SK-N-SH (cell line): ENCODE data around the gene XRCC5. TPM values are rescaled to one million over a fixed set of nuclear protein-coding genes. Genes with fewer than 3 reads are reported as not detected.

Experiments used
- CTCF ChIA-PET: fragments of 300-600, 350-600 bp; formaldehyde crosslinking; extraction: SDS; loops from one replicate; lab custom pipeline; 2021; lab: Yijun Ruan, JAX
- POLR2A ChIA-PET: fragments of 350-600 bp; sonication (Branson Sonifier 250); formaldehyde crosslinking; extraction: SDS; loops from one replicate; lab custom pipeline; 2020; ENCODE audit warnings: antibody characterized with exemption, inconsistent platforms; lab: Yijun Ruan, JAX
- DNase-seq: peaks from one replicate; pipeline ENCODE4 v3.0.0; 2012
- H2AFZ ChIP-seq: fragments of 200-600 bp; sonication (generic); 2 replicates; pipeline ENCODE4 v1.8.1; 2016; ENCODE audit warnings: antibody characterized with exemption, mild to moderate bottlenecking, low read depth
- H3F3A ChIP-seq: fragments of 200-600 bp; sonication (generic); replicated peaks from 2 replicates; pipeline ENCODE3; 2016; ENCODE audit warnings: antibody characterized with exemption, mild to moderate bottlenecking; ENCODE audit not compliant: insufficient read depth
- H3K27ac ChIP-seq, 2 experiments: fragments of 200-500 bp in 1 of 2; fragments of 200-600 bp in 1 of 2; sonication (Bioruptor generic) in 1 of 2; sonication (generic), shearing (Covaris generic) in 1 of 2; 2 replicates each; pipeline versions ENCODE4 v1.5.1 to v1.6.1; 2014 to 2016; ENCODE audit warnings: low read depth in 2 of 2, inconsistent platforms in 1 of 2, low read length in 1 of 2, mild to moderate bottlenecking in 1 of 2, mixed read lengths in 1 of 2
- H3K27me3 ChIP-seq: fragments of 200-600 bp; sonication (generic), shearing (Covaris generic); 2 replicates; pipeline ENCODE4 v1.6.1; 2016; ENCODE audit warnings: mixed run types; ENCODE audit not compliant: insufficient read depth
- H3K36me3 ChIP-seq, 2 experiments: fragments of 200-500 bp in 1 of 2; fragments of 200-600 bp in 1 of 2; sonication (Bioruptor generic) in 1 of 2; sonication (generic) in 1 of 2; replicated peaks in 1 of 2; 2 replicates each; pipeline versions ENCODE3 to v1.5.1; 2014 to 2016; ENCODE audit warnings: low read length in 1 of 2, mild to moderate bottlenecking in 1 of 2; ENCODE audit not compliant: insufficient read depth in 2 of 2, control insufficient read depth in 1 of 2
- H3K4me1 ChIP-seq, 2 experiments: fragments of 200-500 bp in 1 of 2; fragments of 200-600 bp in 1 of 2; sonication (Bioruptor generic) in 1 of 2; sonication (generic), shearing (Covaris generic) in 1 of 2; 2 replicates each; pipeline versions ENCODE4 v1.5.1 to v1.6.1; 2014 to 2016; ENCODE audit warnings: low read depth in 1 of 2, low read length in 1 of 2, mixed run types in 1 of 2; ENCODE audit not compliant: insufficient read depth in 2 of 2, control insufficient read depth in 1 of 2
- H3K4me2 ChIP-seq: fragments of 200-600 bp; sonication (generic), shearing (Covaris generic); 2 replicates; pipeline ENCODE4 v1.6.1; 2017; ENCODE audit warnings: mixed run types
- H3K4me3 ChIP-seq, 2 experiments: fragments of 200-500 bp in 1 of 2; fragments of 200-600 bp in 1 of 2; sonication (Bioruptor generic) in 1 of 2; sonication (generic), shearing (Covaris generic) in 1 of 2; 2 replicates each; pipeline versions ENCODE4 v1.5.1 to v1.8.1; 2014 to 2016; ENCODE audit warnings: low read depth in 2 of 2, inconsistent platforms in 1 of 2, low read length in 1 of 2, mild to moderate bottlenecking in 1 of 2, mixed read lengths in 1 of 2, moderate library complexity in 1 of 2
- H3K79me2 ChIP-seq: fragments of 200-600 bp; sonication (generic); 2 replicates; pipeline ENCODE4 v1.8.1; 2017; ENCODE audit warnings: mild to moderate bottlenecking; ENCODE audit not compliant: insufficient read depth
- H3K9ac ChIP-seq: fragments of 200-600 bp; sonication (generic); 2 replicates; pipeline ENCODE4 v1.6.1; 2017; ENCODE audit warnings: mixed run types
- H3K9me2 ChIP-seq: fragments of 200-600 bp; sonication (generic); 2 replicates; pipeline ENCODE4 v1.6.1; 2017; ENCODE audit warnings: mixed run types
- H3K9me3 ChIP-seq: fragments of 200-600 bp; sonication (generic); 2 replicates; pipeline ENCODE4 v1.6.1; 2017; ENCODE audit warnings: mixed run types, mild to moderate bottlenecking, moderate library complexity
- H4K20me1 ChIP-seq: fragments of 200-600 bp; sonication (generic); 2 replicates; pipeline ENCODE4 v1.6.1; 2017; ENCODE audit warnings: mild to moderate bottlenecking, mixed run types; ENCODE audit not compliant: insufficient read depth
- CHD2 ChIP-seq: fragments of 150-350 bp; IDR thresholded peaks from 2 replicates; pipeline ENCODE4 v1.6.1; 2018; ENCODE audit warnings: low read length; ENCODE audit not compliant: partially characterized antibody
- CTCF ChIP-seq: fragments of 200-600 bp; sonication (generic); IDR thresholded peaks from 2 replicates; pipeline ENCODE4 v1.6.1; 2017; ENCODE audit warnings: antibody characterized with exemption, mild to moderate bottlenecking, moderate library complexity
- EP300 ChIP-seq, 2 experiments: IDR thresholded peaks; 2 replicates each; pipeline versions ENCODE4 v1.4.0 to v1.6.1; 2012; ENCODE audit warnings: borderline replicate concordance in 1 of 2, low read depth in 1 of 2, low read length in 1 of 2
- FOSL2 ChIP-seq: IDR thresholded peaks from 2 replicates; pipeline ENCODE4 v1.4.0; 2012; ENCODE audit warnings: low read depth, mild to moderate bottlenecking, moderate library complexity, borderline replicate concordance
- FOXJ3 ChIP-seq: sonication (generic); formaldehyde crosslinking; IDR thresholded peaks from 2 replicates; pipeline ENCODE4 v1.5.1; 2020; ENCODE audit warnings: mild to moderate bottlenecking, missing genetic modification reagents
- NFIC ChIP-seq: IDR thresholded peaks from 2 replicates; pipeline ENCODE4 v1.4.0; 2012; ENCODE audit warnings: borderline replicate concordance
- RAD21 ChIP-seq: IDR thresholded peaks from 2 replicates; pipeline ENCODE4 v1.6.1; 2012; ENCODE audit warnings: mild to moderate bottlenecking, low read length
- RCOR1 ChIP-seq: fragments of 150-350 bp; IDR thresholded peaks from 2 replicates; pipeline ENCODE4 v1.6.1; 2017; ENCODE audit warnings: antibody characterized with exemption, low read length
- WGBS: methylation state at CpG from one replicate; pipeline ENCODE4 v1.1.6; 2017; ENCODE audit warnings: low lambda C conversion rate; 5-methylcytosine and 5-hydroxymethylcytosine counted together
- polyA plus RNA-seq, 3 experiments: library from polyadenylated mRNA; depleted of rRNA; stranded (reverse); fragments of >200 nt; gene quantifications; 2 replicates each; pipeline ENCODE4 v1.2.3, GENCODE V29; 2012
- TF ChIP-seq, protein P1 (sequence below): fragments of 150-350 bp; IDR thresholded peaks from 2 replicates; pipeline ENCODE4 v1.6.1; 2017; ENCODE audit warnings: antibody characterized with exemption, low read length, low read depth, borderline replicate concordance
- TF ChIP-seq, protein P2 (sequence below): IDR thresholded peaks from 2 replicates; pipeline ENCODE4 v1.4.0; 2012; ENCODE audit warnings: low read depth, borderline replicate concordance
- TF ChIP-seq, protein P3 (sequence below): fragments of 150-350 bp; IDR thresholded peaks from 2 replicates; pipeline ENCODE4 v1.6.1; 2016; ENCODE audit warnings: mild to moderate bottlenecking, low read depth, low read length
- TF ChIP-seq, protein P4 (sequence below): IDR thresholded peaks from 2 replicates; pipeline ENCODE4 v1.4.0; 2012; ENCODE audit warnings: low read depth

The XRCC5 gene
- polyA plus RNA-seq, 1 of the 3 experiments (the other 2 are of a cell fraction) = 125 TPM

- H3K9me3 ChIP-seq = no peaks in the 10 kb centered on the region
- no peak overlapping the region for H3K9ac ChIP-seq
- DNase-seq = no peak
- 0 out of 2 replicates have a peak, but pooled peaks cover 4% of the 10 kb centered on the region for H3K79me2 ChIP-seq
- H3K9me2 ChIP-seq = no peaks in the 10 kb centered on the region
- peaks cover 0 to 6% of the 10 kb centered on the region in 2 experiments for H3K36me3 ChIP-seq
- no peaks in the 10 kb centered on the region for H4K20me1 ChIP-seq
- H3K27ac ChIP-seq = no peak overlapping the region
- no peaks in the 10 kb centered on the region for H3K27me3 ChIP-seq
- CTCF ChIA-PET = interaction anchor here (0.6 to 1.4 kb wide), 4 partner anchors 16 to 41 kb away, joined by 3 to 6 read pairs (median 4); no protein-coding TSS in a partner anchor
- 89% methylated on average over 1 of the region's 1 CpG for WGBS
- peaks cover 15% of the 10 kb centered on the region for H3F3A ChIP-seq
- no peak overlapping the region for H2AFZ ChIP-seq
- peaks cover 0 to 4% of the 10 kb centered on the region in 2 experiments; a peak in 1 of 4 replicates for H3K4me1 ChIP-seq
- H3K4me3 ChIP-seq = no peak overlapping the region
- POLR2A ChIA-PET = interaction anchor here (1.2 kb wide), 1 partner anchor 40 kb away, joined by 4 read pairs; no protein-coding TSS in a partner anchor
- no peak overlapping the region for H3K4me2 ChIP-seq
- TF ChIP-seq RAD21 (no peak), NFIC (no peak), CHD2 (no peak), FOSL2 (no peak), EP300 (IDR thresholded peaks at IDR 0.05; ENCODE audit: borderline replicate concordance in 1 of 2, low read depth in 1 of 2, low read length in 1 of 2) (no peak), RCOR1 (no peak), FOXJ3 (CRISPR knock-in tag) (no peak), CTCF (no peak)
- TF ChIP-seq, protein P1, sequence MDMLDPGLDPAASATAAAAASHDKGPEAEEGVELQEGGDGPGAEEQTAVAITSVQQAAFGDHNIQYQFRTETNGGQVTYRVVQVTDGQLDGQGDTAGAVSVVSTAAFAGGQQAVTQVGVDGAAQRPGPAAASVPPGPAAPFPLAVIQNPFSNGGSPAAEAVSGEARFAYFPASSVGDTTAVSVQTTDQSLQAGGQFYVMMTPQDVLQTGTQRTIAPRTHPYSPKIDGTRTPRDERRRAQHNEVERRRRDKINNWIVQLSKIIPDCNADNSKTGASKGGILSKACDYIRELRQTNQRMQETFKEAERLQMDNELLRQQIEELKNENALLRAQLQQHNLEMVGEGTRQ = no peak
- TF ChIP-seq, protein P2, sequence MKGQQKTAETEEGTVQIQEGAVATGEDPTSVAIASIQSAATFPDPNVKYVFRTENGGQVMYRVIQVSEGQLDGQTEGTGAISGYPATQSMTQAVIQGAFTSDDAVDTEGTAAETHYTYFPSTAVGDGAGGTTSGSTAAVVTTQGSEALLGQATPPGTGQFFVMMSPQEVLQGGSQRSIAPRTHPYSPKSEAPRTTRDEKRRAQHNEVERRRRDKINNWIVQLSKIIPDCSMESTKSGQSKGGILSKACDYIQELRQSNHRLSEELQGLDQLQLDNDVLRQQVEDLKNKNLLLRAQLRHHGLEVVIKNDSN = no peak
- TF ChIP-seq, protein P3, sequence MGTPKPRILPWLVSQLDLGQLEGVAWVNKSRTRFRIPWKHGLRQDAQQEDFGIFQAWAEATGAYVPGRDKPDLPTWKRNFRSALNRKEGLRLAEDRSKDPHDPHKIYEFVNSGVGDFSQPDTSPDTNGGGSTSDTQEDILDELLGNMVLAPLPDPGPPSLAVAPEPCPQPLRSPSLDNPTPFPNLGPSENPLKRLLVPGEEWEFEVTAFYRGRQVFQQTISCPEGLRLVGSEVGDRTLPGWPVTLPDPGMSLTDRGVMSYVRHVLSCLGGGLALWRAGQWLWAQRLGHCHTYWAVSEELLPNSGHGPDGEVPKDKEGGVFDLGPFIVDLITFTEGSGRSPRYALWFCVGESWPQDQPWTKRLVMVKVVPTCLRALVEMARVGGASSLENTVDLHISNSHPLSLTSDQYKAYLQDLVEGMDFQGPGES = no peak
- TF ChIP-seq, protein P4, sequence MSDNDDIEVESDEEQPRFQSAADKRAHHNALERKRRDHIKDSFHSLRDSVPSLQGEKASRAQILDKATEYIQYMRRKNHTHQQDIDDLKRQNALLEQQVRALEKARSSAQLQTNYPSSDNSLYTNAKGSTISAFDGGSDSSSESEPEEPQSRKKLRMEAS = no peak
Measured at GRCh38 chr2:216074794-216075193, 34.4 kb upstream of the XRCC5 start.
